HG03442 (cell line): ENCODE results near the gene FCER1G.
"Not testable (repeated sequence)": the region's sequence is repeated elsewhere in the genome, so short reads cannot be mapped to it uniquely, and the experiment has no call there.

Experiments used
- ATAC-seq: cut with Tn5 transposase; IDR thresholded peaks from one replicate; pipeline ENCODE4 v1.9.1; 2021; ENCODE audit warnings: mild to moderate bottlenecking, moderate library complexity; ENCODE audit not compliant: unreplicated experiment

FCER1G gene

DNA sequence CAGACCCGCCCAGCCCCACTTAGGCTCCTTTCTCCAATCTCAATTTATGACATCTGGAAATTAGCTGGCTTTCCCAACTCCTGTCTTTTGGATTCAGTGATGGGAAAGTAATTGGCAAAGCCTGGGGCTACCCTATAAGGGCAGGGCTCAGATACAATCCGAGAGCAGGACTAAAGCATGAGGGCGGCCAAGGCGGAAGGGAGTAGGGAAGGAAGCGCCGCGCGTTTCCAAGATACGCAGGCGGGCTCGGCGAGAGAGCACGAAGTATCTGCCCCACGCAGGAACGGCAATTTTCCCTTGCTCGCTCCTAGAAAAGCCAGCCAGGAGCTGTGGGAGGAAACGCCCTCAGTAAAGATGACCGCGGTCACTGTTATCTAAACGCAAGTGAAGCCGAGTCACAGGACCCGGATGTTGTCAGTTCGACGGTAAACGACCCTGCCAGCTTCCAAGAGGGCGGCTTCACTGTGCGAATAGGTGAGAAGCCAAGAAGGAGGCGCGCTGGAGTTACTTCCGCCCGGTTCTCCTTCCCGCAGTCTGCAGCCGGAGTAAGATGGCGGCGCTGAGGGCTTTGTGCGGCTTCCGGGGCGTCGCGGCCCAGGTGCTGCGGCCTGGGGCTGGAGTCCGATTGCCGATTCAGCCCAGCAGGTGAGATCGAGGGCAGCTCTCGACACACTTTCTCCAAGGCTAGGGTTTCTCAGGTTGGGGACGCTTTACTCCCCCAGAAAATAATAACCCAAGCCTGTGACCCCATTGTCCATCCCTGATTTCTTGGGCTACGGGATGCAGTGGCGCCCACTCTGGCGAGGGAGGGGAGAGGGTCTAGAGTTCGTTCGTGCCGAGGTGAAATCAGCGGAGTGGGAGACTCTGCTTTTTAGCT, 13.0 kb upstream of the FCER1G start, which contains the start of gene NDUFS2:
Gene NDUFS2 (plus strand): TSS at position 532 of the 877 bp plus-strand sequence. CDS start 19 bp downstream, at position 551.
- peak; percentile 94 for ATAC-seq

DNA sequence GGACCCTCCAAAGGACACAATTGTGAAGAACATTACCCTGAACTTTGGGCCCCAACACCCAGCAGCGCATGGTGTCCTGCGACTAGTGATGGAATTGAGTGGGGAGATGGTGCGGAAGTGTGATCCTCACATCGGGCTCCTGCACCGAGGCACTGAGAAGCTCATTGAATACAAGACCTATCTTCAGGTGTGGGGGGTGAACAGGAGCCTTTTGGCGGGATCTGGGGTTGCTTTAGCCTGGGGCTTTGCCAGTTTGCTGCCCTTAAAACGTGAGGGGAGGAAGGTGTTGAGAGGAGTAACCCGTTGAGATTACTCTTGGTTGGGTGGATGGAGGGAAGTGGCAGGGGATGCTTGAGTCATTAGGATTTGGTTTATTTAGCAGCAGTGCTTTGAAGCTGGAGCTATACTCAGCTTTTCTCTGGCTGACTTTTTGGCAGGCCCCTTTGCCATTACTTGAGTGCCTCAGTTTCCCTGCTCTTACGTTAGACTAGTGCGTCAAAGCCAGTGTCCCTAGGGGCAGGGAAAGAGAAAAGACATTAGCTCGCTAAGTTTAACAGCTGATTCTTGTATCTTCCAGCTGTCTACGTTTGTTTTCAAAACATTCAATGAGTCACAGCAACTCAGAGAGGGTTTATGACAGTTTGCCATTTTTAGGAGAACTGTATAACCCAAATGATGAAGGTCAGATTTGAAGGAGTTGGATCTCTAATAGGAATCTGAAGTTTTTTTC, 8.5 kb upstream of the FCER1G start:
- no peak for ATAC-seq

DNA sequence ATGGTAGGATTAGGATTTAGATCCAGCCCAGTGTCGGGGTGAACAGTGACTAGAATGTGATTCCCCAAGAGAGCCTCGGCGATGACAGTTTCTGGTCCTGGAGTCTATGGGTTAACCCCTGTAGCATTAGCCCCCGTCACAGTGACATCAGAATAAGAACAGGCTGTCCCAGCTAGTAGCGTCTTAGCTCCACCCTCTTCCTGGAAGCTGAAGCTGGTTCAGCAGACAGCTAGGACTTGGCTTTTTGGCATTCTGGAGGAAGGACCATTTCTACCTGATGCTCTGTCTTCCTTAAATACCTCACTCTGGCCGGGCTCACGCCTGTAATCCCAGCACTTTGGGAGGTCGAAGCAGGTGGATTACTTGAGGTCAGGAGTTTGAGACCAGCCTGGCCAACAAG, 7.9 kb upstream of the FCER1G start:
- ATAC-seq: no peak

DNA sequence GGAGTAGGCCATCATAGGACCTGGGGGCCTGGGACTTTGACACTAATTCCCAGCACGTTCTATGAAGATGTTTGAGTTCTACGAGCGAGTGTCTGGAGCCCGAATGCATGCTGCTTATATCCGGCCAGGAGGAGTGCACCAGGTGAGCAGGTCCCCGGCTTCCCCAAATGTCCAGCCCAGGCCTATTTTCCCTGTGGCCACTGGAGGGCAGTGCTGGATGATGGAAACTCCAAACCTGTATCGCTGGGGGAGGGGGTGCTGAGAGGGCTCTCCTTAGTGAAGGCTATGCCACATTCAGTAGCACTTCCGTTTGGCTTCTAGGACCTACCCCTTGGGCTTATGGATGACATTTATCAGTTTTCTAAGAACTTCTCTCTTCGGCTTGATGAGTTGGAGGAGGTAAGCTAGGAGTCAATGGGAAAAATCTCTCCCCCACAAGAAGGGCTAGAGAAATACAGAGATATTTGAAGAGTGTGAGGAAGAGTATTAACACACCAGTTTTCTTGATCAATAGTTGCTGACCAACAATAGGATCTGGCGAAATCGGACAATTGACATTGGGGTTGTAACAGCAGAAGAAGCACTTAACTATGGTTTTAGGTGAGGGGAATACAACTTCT, 5.2 kb upstream of the FCER1G start:
- no peak for ATAC-seq

DNA sequence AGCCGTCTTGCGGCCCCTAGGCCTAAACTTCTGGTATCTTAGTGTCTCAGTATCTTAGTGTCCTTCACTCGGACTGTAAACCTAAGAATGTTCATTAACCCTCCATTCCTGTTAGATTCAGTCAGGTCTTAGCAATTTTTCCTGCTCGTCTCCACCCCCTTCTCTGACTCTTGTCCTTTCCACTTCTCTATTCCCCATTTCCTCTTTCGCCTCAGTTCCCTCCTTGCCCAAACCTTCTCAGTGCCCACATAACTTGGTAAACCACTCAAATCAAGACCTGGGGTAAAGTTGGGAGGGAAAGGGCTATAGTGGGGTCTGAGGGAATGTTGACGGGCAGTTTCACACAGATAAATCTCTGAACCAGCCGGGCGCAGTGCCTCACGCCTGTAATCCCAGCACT, 726 bp upstream of the FCER1G start:
- no peak for ATAC-seq

DNA sequence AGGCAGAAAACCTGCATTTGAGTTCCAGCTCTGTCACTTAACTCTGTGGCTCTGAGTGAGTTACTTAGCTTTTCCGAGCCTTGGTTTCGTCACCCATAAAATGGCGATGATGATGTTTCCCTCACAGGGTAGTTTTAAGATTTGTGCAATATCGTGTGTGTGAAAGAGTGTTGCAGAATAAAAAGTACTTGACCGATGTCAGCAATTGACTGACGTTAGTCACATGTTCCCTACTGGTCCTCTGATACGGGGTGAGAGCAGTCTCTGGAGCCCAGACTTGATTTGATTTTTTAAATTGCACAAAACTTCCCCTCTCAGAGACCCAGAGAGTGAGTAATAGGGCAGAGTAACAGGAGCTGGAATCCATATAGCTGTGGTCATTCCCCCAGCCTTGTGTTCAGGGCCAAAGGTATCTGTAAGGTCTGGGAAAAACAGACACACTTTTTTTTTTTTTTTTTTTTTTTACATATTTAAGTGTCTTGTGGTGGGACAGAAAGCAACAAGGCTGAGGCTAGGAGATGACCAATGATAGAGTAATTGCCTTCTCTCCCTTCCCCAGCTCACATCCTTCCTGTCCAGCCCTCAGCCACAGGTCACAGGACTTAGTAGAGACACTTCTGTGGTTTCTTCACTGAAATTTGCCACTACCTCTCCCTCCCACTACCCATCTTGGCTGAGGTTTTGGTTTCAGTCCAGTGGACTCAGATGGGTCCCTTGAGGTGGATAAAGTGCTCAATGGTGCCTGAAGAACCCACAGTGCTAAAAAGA, 2.0 kb downstream of the FCER1G start:
- peak; percentile 83 for ATAC-seq

DNA sequence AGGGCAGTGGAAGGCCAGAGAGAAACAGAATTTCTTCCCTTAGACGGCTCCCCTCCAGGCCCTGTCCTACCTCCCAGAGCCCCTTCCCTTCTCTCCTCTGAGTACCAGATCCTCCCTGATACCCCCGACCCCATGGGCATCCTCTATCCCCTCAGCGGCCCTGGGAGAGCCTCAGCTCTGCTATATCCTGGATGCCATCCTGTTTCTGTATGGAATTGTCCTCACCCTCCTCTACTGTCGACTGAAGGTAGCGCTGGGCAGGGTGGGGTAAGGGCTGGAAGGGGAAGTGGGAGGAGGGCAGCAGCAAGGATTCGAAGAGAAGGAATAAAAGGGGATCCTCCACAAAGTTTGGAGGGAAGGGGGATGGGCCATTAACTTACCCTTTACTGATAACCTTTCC, 2.7 kb downstream of the FCER1G start:
- no peak for ATAC-seq

DNA sequence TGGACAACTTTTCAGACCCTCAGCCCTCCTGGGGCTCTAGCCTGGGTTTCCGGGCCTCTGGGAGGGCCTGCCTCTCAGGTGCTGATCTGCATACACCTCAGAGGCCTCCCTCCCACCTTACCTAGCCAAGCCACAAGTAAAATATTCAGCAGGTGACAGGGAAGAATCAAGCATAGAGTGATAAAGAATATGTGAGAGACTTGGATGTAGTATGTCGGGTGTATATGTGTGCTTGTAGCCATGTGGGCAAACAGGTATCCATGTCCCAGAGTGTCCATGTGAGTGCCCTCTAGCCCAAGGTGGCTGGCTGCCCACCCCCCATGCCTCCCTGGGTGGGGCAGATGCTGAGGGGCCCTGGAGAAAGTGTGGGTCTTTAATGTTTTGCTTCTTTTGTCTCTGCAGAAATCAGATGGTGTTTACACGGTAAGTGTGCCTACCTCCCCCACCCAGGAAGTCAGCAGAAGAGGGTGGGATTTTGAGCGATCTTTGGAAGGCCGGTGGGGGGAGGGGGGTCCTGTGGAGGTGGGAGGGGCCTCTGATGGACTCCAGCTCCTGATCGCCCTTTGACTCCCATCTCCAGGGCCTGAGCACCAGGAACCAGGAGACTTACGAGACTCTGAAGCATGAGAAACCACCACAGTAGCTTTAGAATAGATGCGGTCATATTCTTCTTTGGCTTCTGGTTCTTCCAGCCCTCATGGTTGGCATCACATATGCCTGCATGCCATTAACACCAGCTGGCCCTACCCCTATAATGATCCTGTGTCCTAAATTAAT, 3.4 kb downstream of the FCER1G start:
- ATAC-seq: no peak

DNA sequence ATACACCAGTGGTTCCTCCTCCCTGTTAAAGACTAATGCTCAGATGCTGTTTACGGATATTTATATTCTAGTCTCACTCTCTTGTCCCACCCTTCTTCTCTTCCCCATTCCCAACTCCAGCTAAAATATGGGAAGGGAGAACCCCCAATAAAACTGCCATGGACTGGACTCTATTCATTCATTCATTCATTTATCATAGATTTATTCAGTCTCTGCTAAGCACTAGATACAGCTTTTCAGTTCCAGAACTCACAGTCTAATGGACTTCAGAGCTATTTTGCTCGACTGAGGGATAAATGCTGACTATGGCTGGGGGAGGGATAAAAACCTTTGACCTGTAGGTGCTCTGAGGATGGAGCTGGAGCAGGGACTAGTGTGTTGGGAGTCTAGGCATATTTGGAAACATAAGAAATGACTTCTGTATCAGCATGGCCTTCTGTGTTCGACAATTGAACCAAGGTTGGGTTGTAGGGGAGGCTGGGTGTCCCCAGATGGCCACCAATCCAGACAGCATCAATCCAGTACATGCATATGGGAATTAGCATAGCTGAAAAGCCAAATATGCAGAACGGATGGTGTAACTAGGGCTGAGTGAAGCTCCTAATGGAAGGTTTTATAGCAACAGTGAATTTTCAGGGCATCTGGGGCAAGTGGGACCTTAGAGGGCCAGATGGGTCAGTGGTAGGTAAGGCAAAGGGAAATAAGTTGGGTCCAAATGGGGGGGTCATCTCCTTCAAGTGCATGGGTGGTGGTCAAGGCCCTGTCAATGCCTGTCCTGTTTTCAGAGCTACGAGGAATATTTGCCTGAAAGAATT, 4.2 kb downstream of the FCER1G start:
- ATAC-seq: no peak

DNA sequence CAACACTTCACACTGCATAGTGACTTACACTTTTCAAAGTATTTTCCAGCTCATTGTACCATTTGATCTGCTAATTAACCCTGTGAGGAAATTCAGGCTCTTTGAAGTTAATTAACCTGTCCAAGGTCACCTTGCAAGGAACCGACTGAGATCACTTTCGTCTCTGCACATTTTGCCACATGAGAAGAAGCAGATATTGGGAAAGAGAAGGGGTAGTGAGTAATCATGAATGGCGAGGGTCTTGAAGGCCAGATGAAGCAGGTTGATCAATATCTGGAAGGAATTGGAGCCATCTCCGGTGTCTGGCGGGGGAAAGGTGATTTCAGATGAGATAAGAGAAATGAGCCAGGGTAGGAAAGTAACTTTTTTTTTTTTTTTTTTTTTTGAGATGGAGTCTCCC, 4.9 kb downstream of the FCER1G start:
- ATAC-seq: no peak

DNA sequence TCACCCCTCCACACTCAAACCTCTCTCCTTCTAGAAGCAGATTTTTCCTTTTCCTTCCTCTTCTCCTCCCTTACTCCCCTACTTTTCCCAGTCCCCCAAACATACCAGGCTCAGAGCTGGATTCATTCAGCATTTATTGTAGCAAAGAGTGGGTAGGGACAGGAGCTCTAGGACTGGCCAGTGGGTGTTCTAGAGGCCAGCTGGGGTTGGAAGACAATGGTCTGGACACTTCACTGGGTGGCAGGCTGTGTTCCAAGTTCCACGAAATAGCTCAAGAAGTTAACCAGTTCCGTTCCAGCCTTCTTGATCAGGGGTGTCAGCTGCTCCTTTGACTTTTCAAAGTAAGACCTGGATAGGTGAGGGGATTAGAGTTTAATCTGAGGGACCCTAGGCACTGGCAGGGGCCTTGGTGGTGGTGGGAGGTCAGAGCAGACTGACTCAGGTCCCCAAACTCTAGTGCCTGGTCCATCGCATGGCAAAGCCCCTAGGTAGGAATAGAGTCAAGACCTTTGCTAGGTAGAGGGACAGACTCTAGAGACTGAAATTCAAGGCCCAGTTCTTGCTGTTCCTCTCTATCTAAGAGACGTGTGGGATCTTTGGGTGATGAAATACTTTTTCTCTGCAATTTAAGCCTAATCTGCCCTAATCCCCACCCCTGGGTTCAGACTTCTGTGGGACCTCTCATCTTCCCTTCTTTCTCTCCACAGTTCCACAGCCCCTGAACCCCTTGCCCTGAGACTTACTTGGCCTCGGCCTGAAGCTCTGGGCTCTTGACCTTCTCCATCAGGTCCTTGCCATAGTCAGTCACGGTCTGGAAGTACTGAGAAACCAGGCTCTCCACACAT, 7.3 kb downstream of the FCER1G start:
- no peak for ATAC-seq

DNA sequence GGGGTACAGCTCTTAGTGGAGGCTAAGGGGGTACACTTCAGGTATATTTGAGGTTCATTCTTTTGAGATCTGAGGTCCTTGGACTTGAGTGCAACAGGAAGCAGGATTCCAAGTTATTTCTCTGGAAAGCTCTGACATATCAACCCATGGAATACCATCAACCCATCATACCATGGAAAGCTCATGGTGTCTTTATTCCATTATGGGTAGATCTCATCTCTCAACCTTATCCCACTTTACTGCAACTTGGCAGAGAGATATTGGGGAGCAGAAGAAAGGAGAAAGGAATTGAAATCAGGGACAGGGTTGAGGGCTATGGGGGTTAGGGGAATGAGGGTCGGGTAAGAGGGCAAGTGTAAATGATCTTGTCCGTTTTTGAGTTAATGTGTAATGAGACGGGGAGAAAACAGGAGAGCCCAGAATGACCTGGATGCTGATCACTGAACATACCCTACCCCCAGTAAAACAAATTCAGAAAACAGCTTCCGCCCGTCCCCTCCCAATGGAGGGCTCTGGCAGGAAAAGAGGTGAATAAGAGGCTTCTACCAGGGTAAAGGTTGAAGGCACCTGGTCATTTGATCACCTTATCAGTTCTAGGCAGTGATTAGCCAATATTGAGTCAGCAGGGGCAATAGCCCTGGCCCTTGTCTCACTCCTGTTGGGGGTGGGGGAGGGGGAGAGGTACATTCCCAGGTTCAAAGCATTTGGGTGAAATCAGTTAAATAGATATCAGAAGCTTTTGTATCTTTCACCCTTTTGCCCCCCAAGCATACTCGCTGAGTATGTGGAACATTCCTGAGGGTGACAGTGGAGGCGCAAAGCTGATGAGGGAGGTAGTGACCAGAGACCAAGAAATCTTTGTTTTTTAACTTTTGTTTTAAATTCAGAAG, 9.0 kb downstream of the FCER1G start:
- ATAC-seq: no peak

DNA sequence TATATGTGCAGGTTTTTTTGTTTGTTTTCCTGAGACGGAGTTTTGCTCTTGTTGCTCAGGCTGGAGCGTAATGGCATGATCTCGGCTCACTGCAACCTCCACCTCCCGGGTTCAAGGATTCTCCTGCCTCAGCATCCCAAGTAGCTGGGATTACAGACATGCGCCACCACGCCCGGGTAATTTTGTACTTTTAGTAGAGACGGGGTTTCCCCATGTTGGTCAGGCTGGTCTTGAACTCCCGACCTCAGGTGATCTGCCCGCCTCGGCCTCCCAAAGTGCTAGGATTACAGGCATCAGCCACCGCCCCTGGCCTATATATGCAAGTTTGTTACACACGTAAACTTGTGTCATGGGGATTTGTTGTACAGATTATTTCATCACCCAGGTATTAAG, 9.6 kb downstream of the FCER1G start:
- not testable (repeated sequence) for ATAC-seq

DNA sequence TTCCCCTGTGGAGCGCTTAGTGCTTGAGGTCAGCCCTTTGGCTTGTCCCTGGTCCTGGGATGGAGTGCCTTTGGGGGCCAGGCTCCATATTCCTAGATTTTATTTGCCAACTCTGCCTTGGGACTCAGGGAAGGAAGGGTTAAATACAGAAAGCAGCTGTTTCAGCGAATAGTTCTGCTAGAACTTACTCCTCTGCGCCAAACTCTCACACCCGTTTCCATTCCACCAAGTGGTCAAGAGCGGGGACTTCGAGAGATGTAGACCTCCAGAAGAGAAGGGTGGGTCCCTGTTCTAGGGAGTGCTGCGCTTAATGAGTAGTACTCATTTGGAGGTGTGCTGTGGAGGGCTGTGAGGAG, 10.1 kb downstream of the FCER1G start:
- no peak for ATAC-seq

DNA sequence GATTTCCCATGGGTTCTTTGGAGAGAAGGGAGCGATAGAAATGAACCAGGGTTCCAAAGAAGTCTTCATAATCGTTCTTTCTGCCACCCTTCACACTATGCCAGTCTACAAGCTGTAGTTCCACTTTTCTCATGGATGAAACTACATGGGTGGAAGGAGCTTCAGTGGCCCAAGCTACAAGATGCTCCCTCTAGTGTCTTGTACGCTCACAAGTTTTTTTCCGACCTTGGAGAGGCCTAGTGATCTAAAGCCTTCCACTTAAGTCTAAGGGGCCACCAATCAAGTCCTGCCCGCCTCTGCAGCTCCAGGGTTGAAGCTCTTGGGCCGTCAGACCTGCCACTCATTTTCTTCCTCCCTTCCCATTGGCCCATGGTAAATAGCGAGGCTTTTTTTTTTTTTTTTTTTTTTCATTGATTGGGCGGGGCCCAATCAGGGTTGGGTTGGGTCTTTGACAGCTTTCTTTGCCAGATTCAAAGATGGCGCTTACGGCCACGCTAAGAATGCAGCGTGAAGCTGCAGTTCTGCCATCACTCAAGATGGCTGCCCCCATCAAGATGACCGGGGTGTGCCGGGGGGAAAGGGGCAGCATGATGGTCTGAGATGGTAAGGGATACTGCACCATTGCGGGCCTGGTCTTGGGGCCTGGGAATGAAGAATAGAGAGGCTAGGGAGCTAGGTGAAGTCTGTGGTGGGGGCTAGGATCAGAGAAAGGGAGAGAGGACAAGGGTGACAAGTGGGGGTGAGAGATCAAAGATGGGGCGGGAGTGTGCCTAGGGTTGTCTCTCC, 10.6 kb downstream of the FCER1G start, which contains the start of gene TOMM40L:
Gene TOMM40L (plus strand): TSS at position 527 of the 786 bp plus-strand sequence. CDS start 430 bp downstream, outside the sequence.
- ATAC-seq: peak; percentile 96

DNA sequence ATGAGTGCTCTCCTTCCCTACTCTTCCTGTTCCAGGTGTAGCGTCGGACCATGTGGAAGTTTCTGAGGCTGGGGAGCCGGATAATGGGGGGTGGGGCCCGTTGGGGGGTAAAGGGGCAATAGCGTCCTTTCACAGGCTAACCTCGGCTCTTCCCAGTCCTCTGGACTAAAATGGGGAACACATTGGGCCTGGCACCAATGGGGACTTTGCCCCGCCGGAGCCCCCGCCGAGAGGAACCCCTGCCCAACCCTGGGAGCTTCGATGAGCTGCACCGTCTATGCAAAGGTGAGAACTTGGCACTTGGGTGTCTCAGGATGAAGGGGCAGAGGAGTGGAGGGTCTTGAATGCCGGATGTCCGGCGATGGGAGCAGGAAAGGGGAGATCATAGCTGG, 11.2 kb downstream of the FCER1G start:
- no peak for ATAC-seq

DNA sequence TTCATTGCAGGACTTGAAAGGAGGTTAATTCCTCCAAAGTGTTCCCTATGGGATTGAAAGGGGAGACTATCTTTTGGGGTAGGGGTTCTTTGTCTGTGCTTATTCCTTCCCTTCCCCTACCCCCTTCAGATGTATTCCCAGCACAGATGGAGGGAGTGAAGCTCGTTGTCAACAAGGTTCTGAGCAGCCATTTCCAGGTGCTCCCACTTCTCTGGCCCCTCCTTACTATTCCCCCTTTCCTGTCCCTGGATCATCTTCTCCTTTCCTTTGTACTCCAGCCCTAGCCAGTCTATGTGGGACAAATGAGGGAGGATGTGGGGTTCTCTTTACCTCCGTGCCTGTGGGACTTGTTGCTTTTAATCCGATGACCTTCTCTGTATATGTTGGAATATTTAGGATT, 11.7 kb downstream of the FCER1G start:
- ATAC-seq: no peak
